Fibroblast of villous mesenchyme (primary cell): ENCODE results near the gene FOXA2. TPM values are rescaled to one million over a fixed set of nuclear protein-coding genes. Genes with fewer than 3 reads are reported as not detected.
A peak's percentile ranks its signal among the peaks of the same experiment; 100 is the strongest.
"Not testable (repeated sequence)": the region's sequence is repeated elsewhere in the genome, so short reads cannot be mapped to it uniquely, and the experiment has no call there.

Experiments
- DNase-seq: peaks from one replicate; pipeline ENCODE4 v3.0.0-alpha.2; 2010; ENCODE audit warnings: low read depth
- H3K4me3 ChIP-seq: 2 replicates; pipeline ENCODE4 v1.5.1; 2011; ENCODE audit warnings: low read depth, mild to moderate bottlenecking, low read length
- CTCF ChIP-seq: IDR thresholded peaks from 2 replicates; pipeline ENCODE4 v1.5.1; 2012; ENCODE audit warnings: low read depth, mild to moderate bottlenecking, low read length; ENCODE audit not compliant: insufficient read depth
- total RNA-seq: library from RNA; depleted of rRNA; stranded (reverse); fragments of >200 nt; gene quantifications from 2 replicates; pipeline ENCODE4 v1.2.3, GENCODE V29; 2012

Gene FOXA2
- total RNA-seq, 1 donor = not detected

DNA sequence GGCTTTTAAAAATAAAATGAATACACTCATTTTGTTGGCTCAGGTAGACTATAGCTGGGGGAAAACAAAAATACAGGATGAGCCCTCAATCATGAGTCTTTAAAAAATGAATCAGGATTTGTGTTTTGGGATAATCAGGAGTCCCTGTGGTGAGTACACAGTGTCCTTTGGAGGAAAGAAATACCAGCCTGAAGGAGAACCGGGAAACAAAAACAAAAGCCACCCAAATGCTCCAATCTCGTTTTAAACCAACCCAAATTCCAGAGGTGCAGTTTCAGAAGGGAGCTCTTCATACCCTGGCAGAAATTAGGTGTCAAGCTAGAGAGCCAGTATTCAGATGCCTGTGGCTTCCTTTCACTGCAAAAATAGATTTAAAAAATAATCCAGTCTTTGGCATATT, 23.3 kb upstream of the FOXA2 start:
- no peak for DNase-seq
- no peak overlapping the region for H3K4me3 ChIP-seq
- TF ChIP-seq CTCF = no peak

GRCh38 chr20:22604815-22605214, 20.4 kb upstream of the FOXA2 start:
- no peak for TF ChIP-seq CTCF
- DNase-seq = no peak
- no peak overlapping the region for H3K4me3 ChIP-seq

DNA sequence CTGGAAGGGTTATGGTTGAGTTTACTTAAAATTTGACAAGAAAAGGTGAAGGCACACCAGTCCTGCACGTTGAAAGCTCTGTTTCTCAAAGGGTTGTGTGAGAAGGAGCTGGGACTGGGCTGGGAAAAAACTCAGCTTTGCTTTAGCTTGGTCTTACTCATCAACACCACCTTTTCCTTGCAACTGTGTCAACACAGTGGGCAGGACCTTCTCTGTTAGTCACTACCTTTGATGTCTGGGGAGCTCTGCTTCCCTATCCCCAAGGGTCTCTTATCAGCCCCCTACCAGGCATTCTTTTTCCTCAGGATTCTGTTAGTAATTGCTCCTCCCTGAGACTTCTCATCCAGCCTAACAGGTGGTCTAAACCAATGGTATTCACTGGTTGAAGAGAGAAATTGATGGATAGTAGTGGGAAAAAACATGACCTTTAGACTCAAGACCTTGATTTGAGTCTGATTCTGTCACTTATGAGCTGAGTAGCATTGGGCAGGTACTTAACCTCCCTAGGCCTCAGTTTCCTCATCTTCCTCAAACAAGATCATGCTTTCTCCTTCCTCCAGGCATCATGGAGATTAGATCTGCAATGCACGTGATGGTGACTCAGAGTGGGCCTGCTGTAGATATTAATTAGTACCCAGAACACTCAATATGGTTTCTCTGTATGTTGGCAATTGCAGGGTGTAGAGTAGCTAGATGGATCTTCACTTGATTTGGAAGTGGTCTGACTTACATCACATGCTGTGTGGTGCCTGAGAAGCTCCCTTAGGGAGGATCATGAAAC, 17.2 kb upstream of the FOXA2 start:
- TF ChIP-seq CTCF = no peak
- DNase-seq = no peak
- H3K4me3 ChIP-seq = no peak overlapping the region

DNA sequence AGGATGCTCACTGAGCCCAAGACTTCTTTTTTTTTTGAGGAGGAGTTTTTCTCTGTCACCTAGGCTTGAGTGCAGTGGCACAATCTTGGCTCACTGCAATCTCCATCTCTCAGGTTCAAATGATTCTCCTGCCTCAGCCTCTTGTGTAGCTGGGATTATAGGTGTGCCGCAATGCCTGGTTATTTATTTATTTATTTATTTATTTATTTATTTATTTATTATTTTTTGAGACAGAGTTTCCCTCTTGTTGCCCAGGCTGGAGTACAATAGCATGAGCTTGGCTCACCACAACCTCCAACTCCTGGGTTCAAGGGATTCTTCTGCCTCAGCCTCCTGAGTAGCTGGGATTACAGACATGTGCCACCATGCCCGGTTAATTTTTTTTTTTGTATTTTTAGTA, 14.9 kb upstream of the FOXA2 start:
- not testable (repeated sequence) for H3K4me3 ChIP-seq, DNase-seq

DNA sequence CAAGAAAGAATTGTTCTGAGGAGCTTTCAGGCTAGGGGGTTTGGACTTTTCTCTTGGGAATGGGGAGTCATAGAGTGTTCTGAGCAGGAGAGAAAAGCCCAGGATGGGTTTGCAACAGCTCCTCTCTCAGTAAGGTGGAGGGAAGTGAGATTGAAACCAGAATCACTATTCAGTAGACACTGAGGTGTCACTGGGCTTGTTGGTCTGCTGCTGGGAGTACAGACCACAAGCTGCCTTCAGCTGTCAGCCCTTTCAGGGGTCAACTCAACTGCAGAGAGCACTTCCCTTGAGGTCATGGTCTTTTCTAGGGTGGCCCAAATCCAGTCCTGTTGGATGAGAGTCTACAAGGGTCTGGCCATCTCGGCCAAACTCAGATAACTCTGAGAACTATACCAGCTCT, 12.9 kb upstream of the FOXA2 start:
- no peak overlapping the region for H3K4me3 ChIP-seq
- TF ChIP-seq CTCF = no peak
- no peak for DNase-seq

DNA sequence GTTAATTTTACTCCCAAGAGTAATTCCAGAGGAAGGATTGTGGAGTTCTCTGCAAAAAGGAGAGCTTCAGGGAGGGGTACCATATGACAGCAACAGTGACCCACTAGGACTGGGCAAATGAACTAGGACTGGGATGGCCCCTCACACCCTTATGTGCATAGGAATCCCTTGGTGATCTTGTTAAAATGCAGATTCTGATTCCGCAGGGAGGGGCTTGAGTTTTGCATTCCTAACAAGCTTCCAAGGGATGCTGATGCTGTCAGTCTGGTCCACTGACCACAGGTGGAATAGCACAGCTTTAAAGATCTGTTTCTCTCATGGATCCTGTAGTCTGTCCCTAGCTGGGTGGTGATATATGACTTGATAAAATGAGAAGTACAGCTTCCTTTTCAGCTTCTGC, 6.3 kb upstream of the FOXA2 start:
- no peak for TF ChIP-seq CTCF
- H3K4me3 ChIP-seq = no peak overlapping the region
- no peak for DNase-seq

DNA sequence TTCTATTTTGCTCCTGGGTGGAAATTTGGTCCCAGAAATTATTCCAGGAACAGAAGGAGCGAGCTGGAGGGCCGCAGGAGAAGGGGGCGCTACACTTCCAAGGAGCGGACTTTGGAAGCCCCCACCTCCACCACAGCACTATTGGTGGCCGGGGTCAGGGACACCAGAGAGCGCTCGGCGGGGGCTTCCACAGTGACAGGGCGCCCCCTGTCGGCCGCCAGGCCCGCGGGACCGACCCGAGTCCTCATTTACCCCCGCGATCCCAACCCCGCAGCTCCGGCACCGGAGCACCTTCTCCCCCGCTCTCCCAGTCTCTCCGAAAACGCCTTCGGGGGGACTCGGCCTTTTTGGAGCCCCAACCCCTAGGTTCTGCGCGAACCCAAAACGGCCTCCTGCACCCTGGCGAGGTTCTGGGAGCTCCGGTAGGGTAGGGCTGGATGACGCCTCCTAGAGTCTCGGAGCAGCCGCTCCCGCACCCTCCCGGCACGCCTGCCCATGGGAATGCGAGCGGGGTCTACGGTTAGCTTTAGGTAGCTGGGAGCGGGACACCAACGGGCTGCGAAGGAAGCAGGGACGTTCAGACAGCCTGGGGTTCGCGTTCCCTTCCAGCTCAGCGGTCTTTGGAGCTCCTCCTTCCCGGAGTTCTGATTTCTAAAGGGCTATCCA, 2.4 kb upstream of the FOXA2 start:
- H3K4me3 ChIP-seq = no peak overlapping the region
- DNase-seq = no peak
- peak; percentile 52 for TF ChIP-seq CTCF
